MM.1S (cell line): Measurements from ENCODE around the gene LRMDA.

Source experiments
- EZH2 ChIP-seq: fragments of 300-600 bp; sonication (generic); optimal IDR thresholded peaks from 2 replicates; pipeline ENCODE3; 2017; ENCODE audit warnings: low read depth, mild to moderate bottlenecking, antibody characterized with exemption, low read length, mixed read lengths
- TF ChIP-seq, protein P1 (sequence below): fragments of 300-600 bp; sonication (generic); IDR thresholded peaks from 2 replicates; pipeline ENCODE4 v1.5.1; 2016; ENCODE audit warnings: antibody characterized with exemption, low read length, mixed read lengths

DNA sequence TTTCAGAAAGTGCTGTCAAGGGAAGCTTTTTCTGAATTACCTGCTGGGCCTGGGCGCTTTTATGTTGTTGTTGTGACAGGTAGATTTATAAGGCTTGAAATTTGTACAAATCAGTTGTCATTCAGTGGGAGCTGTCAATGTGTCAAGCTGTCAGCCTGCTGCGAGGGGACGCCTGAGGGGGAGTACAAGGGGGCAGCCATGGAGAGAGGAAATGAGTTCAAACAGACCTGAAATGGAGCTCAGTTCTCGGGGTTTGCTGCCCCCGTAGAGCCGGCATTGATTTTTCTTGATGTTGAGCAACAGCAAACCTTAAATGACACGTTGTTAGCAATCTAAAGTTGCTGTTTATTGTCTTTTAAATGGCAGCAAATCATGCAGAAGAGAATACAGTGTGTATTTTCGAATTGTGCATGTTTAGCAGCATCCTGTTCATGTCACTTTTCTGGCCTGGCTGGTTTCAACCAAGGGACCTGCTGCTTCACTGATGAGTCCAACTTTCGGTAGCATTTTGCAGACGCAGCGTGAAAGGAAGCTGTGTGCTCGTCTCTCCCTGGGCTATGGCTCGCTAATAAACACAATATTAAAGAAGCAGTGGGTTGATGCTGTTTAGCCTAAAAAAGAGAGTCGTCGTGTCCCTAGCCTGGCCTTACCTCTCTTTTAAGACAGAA is 166.5 kb downstream of the LRMDA start:
- TF ChIP-seq, protein P1, sequence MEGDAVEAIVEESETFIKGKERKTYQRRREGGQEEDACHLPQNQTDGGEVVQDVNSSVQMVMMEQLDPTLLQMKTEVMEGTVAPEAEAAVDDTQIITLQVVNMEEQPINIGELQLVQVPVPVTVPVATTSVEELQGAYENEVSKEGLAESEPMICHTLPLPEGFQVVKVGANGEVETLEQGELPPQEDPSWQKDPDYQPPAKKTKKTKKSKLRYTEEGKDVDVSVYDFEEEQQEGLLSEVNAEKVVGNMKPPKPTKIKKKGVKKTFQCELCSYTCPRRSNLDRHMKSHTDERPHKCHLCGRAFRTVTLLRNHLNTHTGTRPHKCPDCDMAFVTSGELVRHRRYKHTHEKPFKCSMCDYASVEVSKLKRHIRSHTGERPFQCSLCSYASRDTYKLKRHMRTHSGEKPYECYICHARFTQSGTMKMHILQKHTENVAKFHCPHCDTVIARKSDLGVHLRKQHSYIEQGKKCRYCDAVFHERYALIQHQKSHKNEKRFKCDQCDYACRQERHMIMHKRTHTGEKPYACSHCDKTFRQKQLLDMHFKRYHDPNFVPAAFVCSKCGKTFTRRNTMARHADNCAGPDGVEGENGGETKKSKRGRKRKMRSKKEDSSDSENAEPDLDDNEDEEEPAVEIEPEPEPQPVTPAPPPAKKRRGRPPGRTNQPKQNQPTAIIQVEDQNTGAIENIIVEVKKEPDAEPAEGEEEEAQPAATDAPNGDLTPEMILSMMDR: no peak
- no peak for TF ChIP-seq EZH2
